ENCODE results near the gene CDH13.

CDH13 gene

GRCh38 chr16:83443972-83444371, 817.2 kb downstream of the CDH13 start:
- no peak for DNase-seq
- H3K36me3 ChIP-seq (replicated peaks; ENCODE audit: insufficient read depth, low read length), result no peaks in the 10 kb centered on the region
- TF ChIP-seq EZH2 (optimal IDR thresholded peaks at IDR 0.05; ENCODE audit: low read depth, low read length) (no peak), EZH2phosphoT487 (IDR thresholded peaks at IDR 0.05; ENCODE audit: low read length) (no peak), CTCF (IDR thresholded peaks at IDR 0.05; ENCODE audit: low read length) (no peak)

DNA sequence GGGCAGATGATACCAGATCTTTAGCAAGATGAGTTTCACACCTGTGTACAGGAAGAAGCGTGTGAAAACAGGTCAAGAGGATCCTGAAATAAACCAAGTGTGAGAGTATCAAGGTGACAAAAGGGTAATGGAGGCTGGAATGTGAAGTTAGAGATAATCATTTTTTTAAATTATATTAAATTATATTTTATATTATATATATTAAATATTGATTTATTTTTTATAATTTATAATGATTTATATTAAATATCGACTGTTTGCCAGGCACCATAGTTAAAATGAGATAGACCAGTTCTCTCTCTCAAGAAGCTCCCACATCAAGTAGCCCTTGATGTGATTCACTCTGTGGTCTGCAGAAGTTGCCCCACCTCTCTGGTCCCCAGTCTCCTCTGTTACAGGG, 820.8 kb downstream of the CDH13 start:
- Histone ChIP-seq H3K9ac (ENCODE audit: low read length) (no peak overlapping the region), H3K27ac (ENCODE audit: low read length) (no peak overlapping the region), H3K27me3 (replicated peaks; ENCODE audit: insufficient read depth, low read length) (no peaks in the 10 kb centered on the region), H3K9me3 (replicated peaks; ENCODE audit: insufficient read depth, low read length) (no peaks in the 10 kb centered on the region), H3K79me2 (ENCODE audit: low read length) (no peaks in the 10 kb centered on the region), H3K4me1 (ENCODE audit: low read length) (no peaks in the 10 kb centered on the region), H3K4me3 (ENCODE audit: low read length) (no peak overlapping the region), H3K9me2 (replicated peaks; ENCODE audit: insufficient read depth, low read length) (no peaks in the 10 kb centered on the region), H2AFZ (ENCODE audit: low read length) (no peak overlapping the region), H3K36me3 (replicated peaks; ENCODE audit: insufficient read depth, low read length) (no peaks in the 10 kb centered on the region), H4K20me1 (ENCODE audit: insufficient read depth, low read length) (no peaks in the 10 kb centered on the region), H3F3A (ENCODE audit: insufficient read depth, low read length) (no peaks in the 10 kb centered on the region), H3K4me2 (ENCODE audit: low read depth, low read length) (no peak overlapping the region)
- DNase-seq, result no peak
- TF ChIP-seq CTCF (IDR thresholded peaks at IDR 0.05; ENCODE audit: low read length) (no peak), EZH2phosphoT487 (IDR thresholded peaks at IDR 0.05; ENCODE audit: low read length) (no peak), EZH2 (optimal IDR thresholded peaks at IDR 0.05; ENCODE audit: low read depth, low read length) (no peak)

More at GRCh38 chr16:83443972-83444371, 817.2 kb downstream of the CDH13 start:
- Histone ChIP-seq H3K27me3 (replicated peaks; ENCODE audit: insufficient read depth, low read length) (no peaks in the 10 kb centered on the region), H3F3A (ENCODE audit: insufficient read depth, low read length) (no peaks in the 10 kb centered on the region), H3K4me3 (ENCODE audit: low read length) (no peak overlapping the region), H4K20me1 (ENCODE audit: insufficient read depth, low read length) (no peaks in the 10 kb centered on the region), H3K9me3 (replicated peaks; ENCODE audit: insufficient read depth, low read length) (no peaks in the 10 kb centered on the region), H3K4me1 (ENCODE audit: low read length) (no peaks in the 10 kb centered on the region), H3K79me2 (ENCODE audit: low read length) (no peaks in the 10 kb centered on the region), H3K9ac (ENCODE audit: low read length) (no peak overlapping the region), H3K9me2 (replicated peaks; ENCODE audit: insufficient read depth, low read length) (no peaks in the 10 kb centered on the region), H3K4me2 (ENCODE audit: low read depth, low read length) (no peak overlapping the region), H2AFZ (ENCODE audit: low read length) (no peak overlapping the region), H3K27ac (ENCODE audit: low read length) (no peak overlapping the region)

DNA sequence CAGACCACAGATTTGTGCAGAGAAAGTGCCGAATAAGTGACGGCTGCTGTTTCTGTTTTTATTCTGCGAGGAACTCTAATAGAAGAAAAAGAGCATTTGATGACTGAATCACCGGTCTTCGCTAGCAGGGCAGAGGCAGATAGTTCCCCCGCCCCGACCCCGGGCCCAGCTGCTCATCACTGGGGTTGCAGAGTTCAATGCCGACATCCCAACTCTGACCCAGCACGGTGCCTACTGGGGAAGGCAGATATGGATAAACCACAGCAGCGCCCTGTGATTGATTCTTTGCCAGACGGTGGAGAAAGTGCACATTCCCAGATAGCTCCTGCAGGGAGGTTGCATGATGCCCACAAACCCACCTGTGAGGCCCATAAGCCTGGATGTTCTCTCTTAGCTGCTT, 823.1 kb downstream of the CDH13 start:
- Histone ChIP-seq H4K20me1 (ENCODE audit: insufficient read depth, low read length) (no peaks in the 10 kb centered on the region), H3K9me2 (replicated peaks; ENCODE audit: insufficient read depth, low read length) (no peaks in the 10 kb centered on the region), H3K4me2 (ENCODE audit: low read depth, low read length) (no peak overlapping the region), H3K4me1 (ENCODE audit: low read length) (no peaks in the 10 kb centered on the region), H3F3A (ENCODE audit: insufficient read depth, low read length) (no peaks in the 10 kb centered on the region), H3K4me3 (ENCODE audit: low read length) (no peak overlapping the region), H3K36me3 (replicated peaks; ENCODE audit: insufficient read depth, low read length) (no peaks in the 10 kb centered on the region), H3K9ac (ENCODE audit: low read length) (no peak overlapping the region), H2AFZ (ENCODE audit: low read length) (no peak overlapping the region), H3K9me3 (replicated peaks; ENCODE audit: insufficient read depth, low read length) (no peaks in the 10 kb centered on the region), H3K27ac (ENCODE audit: low read length) (no peak overlapping the region), H3K27me3 (replicated peaks; ENCODE audit: insufficient read depth, low read length) (no peaks in the 10 kb centered on the region), H3K79me2 (ENCODE audit: low read length) (no peaks in the 10 kb centered on the region)
- no peak for DNase-seq
- no peak for TF ChIP-seq CTCF (IDR thresholded peaks at IDR 0.05; ENCODE audit: low read length)
- TF ChIP-seq EZH2phosphoT487 (IDR thresholded peaks at IDR 0.05; ENCODE audit: low read length), result no peak
- no peak for TF ChIP-seq EZH2 (optimal IDR thresholded peaks at IDR 0.05; ENCODE audit: low read depth, low read length)
